DOHH2 (cell line): ENCODE data around the gene SLC15A5.

Experiments used
- EZH2phosphoT487 ChIP-seq: fragments of 200-600 bp; sonication (generic); IDR thresholded peaks from 2 replicates; pipeline ENCODE4 v1.6.1; 2017; ENCODE audit warnings: borderline replicate concordance, mild to moderate bottlenecking, antibody characterized with exemption, low read length, moderate library complexity, mixed read lengths
- TF ChIP-seq, protein P1 (sequence below): fragments of 200-600 bp; sonication (generic); IDR thresholded peaks from one replicate; pipeline ENCODE4 v1.5.1; 2014; ENCODE audit warnings: antibody characterized with exemption, mild to moderate bottlenecking, low read depth, low read length; ENCODE audit not compliant: poor library complexity, severe bottlenecking

DNA sequence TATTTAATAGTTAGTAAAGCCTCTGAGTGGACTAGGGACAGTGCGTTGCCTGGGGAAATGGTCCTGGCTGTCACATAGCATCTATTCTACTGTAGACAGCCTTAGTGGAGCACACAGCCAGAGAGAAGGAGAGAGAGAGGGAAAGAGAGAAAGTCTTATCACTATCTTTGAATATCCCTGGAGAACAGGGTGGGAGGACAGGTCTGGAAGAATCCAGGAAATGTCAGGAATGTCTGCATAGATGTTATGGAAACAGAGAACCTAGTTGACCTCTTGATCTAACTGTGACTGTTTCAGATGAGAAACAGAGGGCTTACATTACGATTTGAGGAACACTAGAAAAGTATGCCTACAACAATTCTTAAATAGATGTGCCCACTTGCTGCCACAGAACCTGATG lies 92.8 kb downstream of the SLC15A5 start:
- TF ChIP-seq, protein P1, sequence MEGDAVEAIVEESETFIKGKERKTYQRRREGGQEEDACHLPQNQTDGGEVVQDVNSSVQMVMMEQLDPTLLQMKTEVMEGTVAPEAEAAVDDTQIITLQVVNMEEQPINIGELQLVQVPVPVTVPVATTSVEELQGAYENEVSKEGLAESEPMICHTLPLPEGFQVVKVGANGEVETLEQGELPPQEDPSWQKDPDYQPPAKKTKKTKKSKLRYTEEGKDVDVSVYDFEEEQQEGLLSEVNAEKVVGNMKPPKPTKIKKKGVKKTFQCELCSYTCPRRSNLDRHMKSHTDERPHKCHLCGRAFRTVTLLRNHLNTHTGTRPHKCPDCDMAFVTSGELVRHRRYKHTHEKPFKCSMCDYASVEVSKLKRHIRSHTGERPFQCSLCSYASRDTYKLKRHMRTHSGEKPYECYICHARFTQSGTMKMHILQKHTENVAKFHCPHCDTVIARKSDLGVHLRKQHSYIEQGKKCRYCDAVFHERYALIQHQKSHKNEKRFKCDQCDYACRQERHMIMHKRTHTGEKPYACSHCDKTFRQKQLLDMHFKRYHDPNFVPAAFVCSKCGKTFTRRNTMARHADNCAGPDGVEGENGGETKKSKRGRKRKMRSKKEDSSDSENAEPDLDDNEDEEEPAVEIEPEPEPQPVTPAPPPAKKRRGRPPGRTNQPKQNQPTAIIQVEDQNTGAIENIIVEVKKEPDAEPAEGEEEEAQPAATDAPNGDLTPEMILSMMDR = no peak
- TF ChIP-seq EZH2phosphoT487 = no peak
